Cardiac muscle cell (in vitro differentiated cells and primary cell): ENCODE measurements around the gene OXGR1. TPM values are rescaled to one million over a fixed set of nuclear protein-coding genes. Genes with fewer than 3 reads are reported as not detected.
A peak's percentile ranks its signal among the peaks of the same experiment; 100 is the strongest.

ENCODE experiments used
- DNase-seq, 2 donors: peaks; one replicate each; pipeline versions ENCODE4 v3.0.0 to v3.0.0-alpha.2; 2010 to 2017; ENCODE audit warnings: low read depth in 1 of 2, low spot score in 1 of 2
- H3K27ac ChIP-seq: fragments of 200-600 bp; sonication (generic); 2 replicates; pipeline ENCODE4 v1.5.1; 2016
- H3K27me3 ChIP-seq: fragments of 200-600 bp; sonication (generic); 2 replicates; pipeline ENCODE4 v1.6.0; 2016; ENCODE audit warnings: control low read depth
- H3K36me3 ChIP-seq: fragments of 200-600 bp; sonication (generic); 2 replicates; pipeline ENCODE4 v1.5.1; 2016; ENCODE audit warnings: control low read depth
- H3K4me1 ChIP-seq: fragments of 200-600 bp; sonication (generic); 2 replicates; pipeline ENCODE4 v1.8.1; 2017; ENCODE audit warnings: low read depth, mild to moderate bottlenecking, mixed run types
- H3K4me3 ChIP-seq: fragments of 200-600 bp; sonication (generic); 2 replicates; pipeline ENCODE4 v1.5.1; 2016; ENCODE audit warnings: mild to moderate bottlenecking
- H3K9me3 ChIP-seq: fragments of 200-600 bp; sonication (generic); 2 replicates; pipeline ENCODE4 v1.5.1; 2017; ENCODE audit warnings: low read depth, mild to moderate bottlenecking, control low read depth
- CTCF ChIP-seq: IDR thresholded peaks from 2 replicates; pipeline ENCODE4 v1.5.1; 2012; ENCODE audit warnings: low read depth, mild to moderate bottlenecking, low read length
- polyA plus RNA-seq: library from polyadenylated mRNA; unstranded; fragments of >200 nt; fragmentation: Nextera tagmentation; extraction: Ambion mirVana; gene quantifications from 2 replicates; pipeline ENCODE4 v1.2.1, GENCODE V29; 2016
- total RNA-seq: library from RNA; depleted of rRNA; stranded (reverse); fragments of >200 nt; gene quantifications from 2 replicates; pipeline ENCODE4 v1.2.3, GENCODE V29; 2016

The OXGR1 gene
- total and polyA plus RNA-seq, 2 experiments from 2014 or later: not detected

GRCh38 chr13:97003071-97003470 lies 8.8 kb upstream of the OXGR1 start:
- peaks cover 7% of the 10 kb centered on the region for H3K4me1 ChIP-seq
- no peak overlapping the region for H3K4me3 ChIP-seq
- DNase-seq: no peak
- no peak overlapping the region for H3K27ac ChIP-seq
- peaks cover 47% of the 10 kb centered on the region for H3K27me3 ChIP-seq
- TF ChIP-seq CTCF: no peak
- no peaks in the 10 kb centered on the region for H3K9me3 ChIP-seq
- no peaks in the 10 kb centered on the region for H3K36me3 ChIP-seq

- DNase-seq: peak in 1 of 2 donors; percentile 56
- H3K9me3 ChIP-seq: no peaks in the 10 kb centered on the region
- no peak overlapping the region for H3K27ac ChIP-seq
- peaks cover 52% of the 10 kb centered on the region for H3K27me3 ChIP-seq
- H3K4me1 ChIP-seq: peaks cover 7% of the 10 kb centered on the region
- no peak for TF ChIP-seq CTCF
- no peaks in the 10 kb centered on the region for H3K36me3 ChIP-seq
- no peak overlapping the region for H3K4me3 ChIP-seq
Measured at GRCh38 chr13:97002581-97002980, 8.3 kb upstream of the OXGR1 start.

- no peaks in the 10 kb centered on the region for H3K9me3 ChIP-seq
- peaks cover 61% of the 10 kb centered on the region for H3K27me3 ChIP-seq
- H3K36me3 ChIP-seq: no peaks in the 10 kb centered on the region
- peaks cover 7% of the 10 kb centered on the region for H3K4me1 ChIP-seq
- H3K4me3 ChIP-seq: no peak overlapping the region
- TF ChIP-seq CTCF: no peak
- no peak for DNase-seq
- H3K27ac ChIP-seq: no peak overlapping the region
Measured at GRCh38 chr13:97001636-97002035, 7.4 kb upstream of the OXGR1 start.

- DNase-seq: peak in 1 of 2 donors; percentile 75
- TF ChIP-seq CTCF: no peak
Measured at GRCh38 chr13:97000295-97000925, 6.1 kb upstream of the OXGR1 start.

GRCh38 chr13:96999091-96999490 lies 4.8 kb upstream of the OXGR1 start:
- Histone ChIP-seq H3K27me3 (peaks cover 87% of the 10 kb centered on the region), H3K4me1 (peaks cover 7% of the 10 kb centered on the region), H3K27ac (no peak overlapping the region), H3K4me3 (no peak overlapping the region), H3K9me3 (no peaks in the 10 kb centered on the region), H3K36me3 (no peaks in the 10 kb centered on the region)
- DNase-seq: no peak
- no peak for TF ChIP-seq CTCF

More at GRCh38 chr13:97000295-97000925, 6.1 kb upstream of the OXGR1 start:
- no peaks in the 10 kb centered on the region for H3K9me3 ChIP-seq
- H3K36me3 ChIP-seq: no peaks in the 10 kb centered on the region
- peaks cover 7% of the 10 kb centered on the region for H3K4me1 ChIP-seq
- peaks cover 74% of the 10 kb centered on the region for H3K27me3 ChIP-seq
- H3K4me3 ChIP-seq: no peak overlapping the region
- no peak overlapping the region for H3K27ac ChIP-seq
